ENCODE data around the gene DNASE1. TPM values are rescaled to one million over a fixed set of nuclear protein-coding genes. Genes with fewer than 3 reads are reported as not detected.
"Not testable (repeated sequence)": the region's sequence is repeated elsewhere in the genome, so short reads cannot be mapped to it uniquely, and the experiment has no call there.

DNASE1 gene, protein sequence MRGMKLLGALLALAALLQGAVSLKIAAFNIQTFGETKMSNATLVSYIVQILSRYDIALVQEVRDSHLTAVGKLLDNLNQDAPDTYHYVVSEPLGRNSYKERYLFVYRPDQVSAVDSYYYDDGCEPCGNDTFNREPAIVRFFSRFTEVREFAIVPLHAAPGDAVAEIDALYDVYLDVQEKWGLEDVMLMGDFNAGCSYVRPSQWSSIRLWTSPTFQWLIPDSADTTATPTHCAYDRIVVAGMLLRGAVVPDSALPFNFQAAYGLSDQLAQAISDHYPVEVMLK
- 10 to 100 TPM; 19.0 to 42.8 (median 26.1) TPM for polyA plus RNA-seq (ENCODE audit: insufficient read length in 4 of 4)

DNA sequence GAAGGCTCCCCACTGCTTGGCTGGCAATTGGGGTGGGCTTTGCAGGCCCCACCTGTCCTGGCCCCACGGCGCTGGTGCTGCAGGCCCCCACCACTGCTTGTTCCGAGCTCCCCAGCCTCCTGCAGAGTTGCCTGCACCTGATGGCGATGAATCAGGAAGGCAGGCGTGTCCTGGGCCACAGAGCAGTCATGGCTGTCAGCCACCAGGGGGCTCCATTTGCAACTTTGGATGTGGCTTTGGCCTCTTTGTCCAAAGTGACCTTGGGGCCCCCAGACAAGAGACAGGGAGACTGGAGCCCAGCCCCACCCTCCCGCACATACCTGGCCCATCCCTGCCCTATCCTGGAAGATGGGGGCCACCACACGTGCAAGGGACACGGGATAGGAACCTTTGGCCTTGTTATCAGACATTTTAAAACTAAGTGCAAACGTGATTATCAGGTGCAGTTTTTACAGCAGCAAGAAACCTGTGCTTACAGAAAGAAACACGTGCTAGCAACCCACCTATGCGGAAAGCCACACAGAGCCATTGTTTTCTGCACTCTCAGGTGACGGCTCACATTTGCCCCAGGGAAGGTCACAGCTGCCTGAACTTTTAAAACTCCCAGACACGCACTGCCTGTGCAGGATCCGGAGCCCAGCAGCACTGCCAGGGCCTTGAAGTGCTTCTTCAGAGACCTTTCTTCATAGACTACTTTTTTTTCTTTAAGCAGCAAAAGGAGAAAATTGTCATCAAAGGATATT, at the start of gene DNASE1:
DNASE1 (plus strand) TSS at position 443 of the 743 bp plus-strand sequence. CDS start 683 bp downstream, outside the sequence.
- no peak for DNase-seq (ENCODE audit: low read depth in 4 of 4, low spot score in 3 of 4)

DNA sequence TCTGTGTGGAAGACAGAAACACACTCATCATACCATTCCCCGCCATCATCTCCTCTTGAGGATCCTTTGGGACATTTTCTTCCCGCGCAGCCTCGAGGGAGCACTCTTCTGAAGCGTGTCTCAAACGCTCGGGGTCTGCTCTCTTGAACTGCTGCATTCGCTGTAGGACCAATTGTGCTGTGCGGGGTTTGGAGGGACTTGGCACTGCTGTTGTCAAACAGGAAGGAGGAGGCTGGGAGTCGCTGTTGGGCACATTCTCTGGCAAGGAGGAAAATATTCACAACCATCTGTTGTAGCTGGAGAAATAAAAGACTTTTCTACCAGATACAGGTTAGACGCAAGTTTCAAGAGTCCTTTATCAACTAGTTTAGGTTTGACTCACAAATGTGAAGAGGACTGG, 48.0 kb upstream of the DNASE1 start:
- no peak for DNase-seq (ENCODE audit: low read depth in 4 of 4, low spot score in 3 of 4)

DNA sequence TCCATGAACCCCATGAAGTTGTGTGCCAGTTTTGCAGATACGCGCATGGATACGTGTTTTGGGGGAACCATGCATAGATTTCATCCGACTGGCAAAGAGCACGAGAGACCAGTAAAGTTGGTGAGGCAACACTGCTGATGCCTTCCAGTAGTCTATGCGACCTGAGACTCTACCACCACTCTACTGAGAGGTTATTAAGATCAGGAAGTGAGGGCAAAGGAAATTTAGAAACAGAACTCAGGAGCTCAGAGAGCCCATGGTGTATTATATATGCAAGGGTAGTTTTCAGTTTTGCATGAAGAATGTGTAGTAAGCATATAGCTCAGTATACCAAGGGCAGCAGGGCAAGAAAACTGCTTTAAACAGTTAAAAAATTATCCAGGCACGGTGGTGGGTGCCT, 47.3 kb upstream of the DNASE1 start:
- DNase-seq (ENCODE audit: low read depth in 4 of 4, low spot score in 3 of 4) = no peak

DNA sequence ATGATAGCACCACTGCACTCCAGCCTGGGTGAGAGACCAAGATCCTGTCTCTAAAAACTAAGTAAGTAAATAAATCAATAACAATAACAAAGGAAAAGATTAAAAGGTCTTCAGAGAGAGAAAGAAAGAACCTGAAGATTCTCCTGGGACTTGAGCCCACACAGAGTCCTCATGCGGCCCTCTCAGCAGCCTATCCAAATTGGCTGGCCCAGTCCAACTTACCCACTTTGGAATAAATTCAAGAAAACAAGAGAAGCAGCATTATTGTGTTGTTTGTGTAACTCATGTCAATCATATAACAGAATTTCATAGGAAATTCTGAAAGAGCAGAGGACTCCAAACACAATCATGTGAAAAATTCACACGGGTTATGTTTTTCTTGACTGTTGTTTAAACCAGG, 46.9 kb upstream of the DNASE1 start:
- DNase-seq (ENCODE audit: low read depth in 4 of 4, low spot score in 3 of 4) = no peak

DNA sequence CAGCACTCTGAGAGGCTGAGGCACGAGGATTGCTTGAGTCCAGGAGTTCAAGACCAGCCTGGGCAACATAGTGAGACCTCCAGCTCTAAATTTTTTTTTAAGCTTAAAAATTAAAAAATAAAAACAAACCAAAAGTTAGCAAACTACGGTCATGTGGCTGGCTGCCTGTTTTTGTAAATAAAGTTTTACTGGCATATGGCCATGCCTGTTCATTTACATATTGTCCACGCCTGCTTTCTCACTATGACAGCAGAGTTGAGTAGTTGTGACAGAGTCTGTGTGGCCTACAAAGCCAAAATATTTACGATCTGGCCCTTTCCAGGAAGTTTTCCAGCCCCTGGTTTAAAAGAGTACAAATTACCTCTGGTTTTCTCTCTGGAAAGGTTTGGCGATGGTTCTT, 46.4 kb upstream of the DNASE1 start:
- no peak for DNase-seq (ENCODE audit: low read depth in 4 of 4, low spot score in 3 of 4)

DNA sequence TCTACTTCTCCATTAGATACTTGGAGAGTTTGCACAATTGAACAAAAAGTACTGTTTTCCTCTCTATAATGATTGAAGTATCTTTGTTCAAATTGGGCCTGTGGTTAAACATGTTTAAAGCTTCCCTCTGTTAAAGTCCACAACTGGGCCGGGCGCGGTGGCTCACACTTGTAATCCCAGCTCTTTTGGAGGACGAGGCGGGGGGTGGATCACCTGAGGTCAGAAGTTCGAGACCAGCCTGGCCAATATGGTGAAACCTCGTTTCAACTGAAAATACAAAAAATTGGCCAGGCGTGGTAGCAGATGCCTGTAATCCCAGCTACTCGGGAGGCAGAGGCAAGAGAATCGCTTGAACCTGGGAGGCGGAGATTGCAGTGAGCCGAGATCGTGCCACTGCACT, 45.5 kb upstream of the DNASE1 start:
- not testable (repeated sequence) for DNase-seq (ENCODE audit: low read depth in 4 of 4, low spot score in 3 of 4)

DNA sequence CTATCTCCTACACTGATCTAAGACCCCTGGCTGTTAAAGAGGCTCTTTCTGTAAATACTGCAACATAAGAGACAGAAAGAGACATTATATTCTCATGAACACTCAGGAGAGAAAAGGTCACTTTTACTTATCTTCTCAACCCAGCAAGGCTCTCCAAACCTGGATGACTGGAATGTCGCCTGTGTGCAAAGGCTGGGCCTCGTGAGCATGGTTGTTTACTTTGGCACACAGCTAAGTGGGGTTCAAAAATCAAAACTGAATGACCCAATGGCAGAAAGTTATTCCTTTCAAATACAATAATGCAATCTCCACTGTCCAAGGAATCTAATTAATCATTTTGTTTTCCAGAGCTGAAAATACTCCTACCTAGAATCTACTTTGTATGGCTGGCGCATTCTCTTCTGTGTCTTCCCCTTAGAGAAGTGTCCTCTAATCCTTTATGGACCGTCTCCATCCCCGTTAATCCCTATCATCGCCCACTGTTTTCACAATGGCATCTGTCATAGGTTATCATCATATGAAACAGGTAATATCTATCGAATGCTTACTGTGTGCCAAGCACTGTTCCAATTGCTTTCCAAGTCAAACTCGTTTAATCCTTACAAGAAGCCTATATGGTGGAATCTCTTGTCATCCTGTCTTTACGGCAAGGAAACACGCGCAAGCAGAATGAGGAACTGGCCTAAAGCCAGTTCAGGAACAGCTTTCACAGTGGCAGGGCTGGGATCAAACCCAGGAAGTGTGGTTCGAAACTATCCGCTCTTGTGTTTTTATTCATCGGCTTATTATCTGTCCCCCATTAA, 44.4 kb upstream of the DNASE1 start:
- no peak for DNase-seq (ENCODE audit: low read depth in 4 of 4, low spot score in 3 of 4)

DNA sequence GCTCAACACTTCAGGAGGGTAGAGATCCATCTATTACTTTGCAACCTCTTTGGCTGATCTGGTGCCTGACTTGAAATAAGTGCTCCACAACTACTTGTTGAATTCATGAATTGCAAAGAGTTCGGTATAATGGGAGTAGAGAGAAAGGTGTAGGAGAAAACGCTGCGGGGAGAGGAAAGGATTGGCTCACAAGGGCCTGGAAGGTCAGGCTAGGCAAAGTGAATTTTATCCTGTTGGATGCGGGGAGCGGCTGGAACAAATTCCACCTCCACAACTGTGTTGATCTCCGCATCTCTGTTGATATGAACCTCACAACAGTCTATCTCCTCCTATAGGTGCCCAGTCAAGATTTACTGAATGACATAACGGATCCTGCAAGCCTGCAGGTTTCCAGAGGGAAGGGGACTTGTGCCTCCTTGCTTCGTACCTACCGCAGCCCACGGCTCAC, 43.8 kb upstream of the DNASE1 start:
- no peak for DNase-seq (ENCODE audit: low read depth in 4 of 4, low spot score in 3 of 4)

DNA sequence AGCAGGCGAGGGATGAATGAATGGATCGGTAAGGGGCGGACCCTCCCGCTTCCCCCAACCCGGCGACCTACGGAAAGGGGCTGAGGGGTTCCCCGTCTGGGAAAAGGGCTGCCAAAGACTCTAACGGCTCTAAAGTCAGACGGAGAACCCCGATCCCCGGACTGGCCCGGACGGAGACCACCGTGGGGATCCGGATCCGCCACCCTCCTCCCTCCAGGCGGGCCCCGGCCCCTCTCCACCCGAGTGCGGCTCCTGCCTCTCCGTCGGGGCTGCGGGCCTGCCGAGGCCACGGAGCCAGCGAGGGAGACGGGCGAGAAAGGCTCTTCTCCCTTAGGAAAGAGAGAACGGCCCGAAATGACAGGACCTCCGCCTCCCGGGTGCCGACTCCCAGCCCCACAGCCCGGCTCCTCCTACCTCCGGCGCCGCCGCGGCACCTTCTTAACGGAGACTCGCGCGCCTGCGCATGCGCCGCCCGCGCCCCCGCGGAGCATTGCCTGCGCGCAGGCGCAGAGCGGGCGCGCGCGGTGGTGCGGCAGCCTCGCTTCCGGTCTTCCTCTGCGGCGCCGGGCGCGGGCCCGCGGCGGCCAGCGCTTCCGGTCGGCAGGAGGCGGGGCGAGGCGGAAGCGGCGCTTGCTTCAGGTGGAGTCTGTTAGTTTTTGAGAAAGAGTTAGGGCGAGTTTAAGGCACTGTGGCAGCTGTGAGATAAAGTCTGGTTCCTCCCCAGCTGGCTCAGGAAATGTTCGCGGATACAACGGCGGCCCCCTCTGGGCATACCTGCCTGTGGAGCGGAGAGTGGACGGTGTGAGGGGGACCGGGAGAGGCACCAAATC, 43.1 kb upstream of the DNASE1 start, which contains the start of gene SLX4:
SLX4 (minus strand) TSS at position 461 of the 830 bp plus-strand sequence. CDS start 2,642 bp downstream, outside the sequence.
- DNase-seq (ENCODE audit: low read depth in 4 of 4, low spot score in 3 of 4) = peak; percentile 79 to 95 (median 90)

DNA sequence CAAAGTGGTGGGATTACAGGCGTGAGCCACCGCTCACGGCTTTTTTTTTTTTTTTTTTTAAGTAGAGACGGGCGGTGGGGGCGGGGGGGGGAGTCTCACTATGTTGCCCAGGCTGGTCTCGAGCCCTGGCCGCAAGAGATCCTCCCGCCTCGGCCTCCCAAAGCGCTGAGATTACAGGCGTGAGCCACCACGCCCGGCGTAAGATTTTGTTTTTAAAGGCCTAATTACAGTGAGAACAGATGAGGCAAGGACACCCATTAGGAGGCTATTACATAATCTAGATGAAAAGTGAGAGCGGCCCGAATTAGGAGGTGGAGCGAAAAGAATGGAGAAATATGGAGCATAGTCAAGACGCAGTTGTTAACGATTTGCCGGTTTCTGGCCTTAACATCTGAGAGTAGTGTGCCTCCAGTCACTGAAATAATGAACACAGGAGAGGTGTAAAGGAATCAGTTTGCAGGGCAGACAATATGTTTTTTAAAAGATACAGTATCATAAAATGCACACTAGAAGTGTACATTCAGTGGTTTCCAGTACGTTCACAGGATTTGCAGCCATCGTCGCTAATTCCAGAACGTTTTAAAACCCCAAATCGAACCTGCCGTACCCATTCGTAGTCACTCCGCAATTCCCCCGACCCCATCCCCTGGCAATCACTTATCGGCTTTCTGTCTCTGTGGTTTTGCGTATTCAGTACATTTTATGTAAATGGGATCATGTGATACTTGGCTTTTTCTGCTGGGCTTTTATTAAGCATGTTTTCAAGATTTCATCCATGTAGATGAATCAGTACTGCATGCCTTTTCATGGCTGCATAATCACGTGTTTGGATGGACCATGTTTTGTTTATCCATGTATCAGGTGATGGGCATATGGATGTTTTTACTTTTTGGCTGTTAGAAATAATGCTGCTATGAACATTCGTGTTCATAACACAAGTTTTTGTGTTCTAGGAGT, 41.7 kb upstream of the DNASE1 start:
- DNase-seq (ENCODE audit: low read depth in 4 of 4, low spot score in 3 of 4) = no peak

DNA sequence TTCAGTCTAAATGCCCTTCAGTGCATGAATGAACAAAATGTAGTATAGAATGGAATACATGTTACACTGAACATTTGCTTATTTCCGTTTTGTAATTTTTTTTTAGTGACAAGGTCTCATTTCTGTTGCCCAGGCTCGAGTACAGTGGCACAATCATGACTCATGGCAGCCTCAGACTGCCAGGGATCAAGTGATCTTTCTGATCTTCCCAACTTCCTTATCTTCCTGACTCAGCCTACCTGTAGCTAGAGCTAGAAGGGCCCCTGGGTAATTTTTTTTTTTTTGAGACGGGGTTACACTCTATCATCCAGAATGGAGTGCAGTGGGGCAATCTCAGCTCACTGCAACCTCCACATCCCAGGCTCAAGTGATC, 35.7 kb upstream of the DNASE1 start:
- DNase-seq (ENCODE audit: low read depth in 4 of 4, low spot score in 3 of 4) = no peak

DNA sequence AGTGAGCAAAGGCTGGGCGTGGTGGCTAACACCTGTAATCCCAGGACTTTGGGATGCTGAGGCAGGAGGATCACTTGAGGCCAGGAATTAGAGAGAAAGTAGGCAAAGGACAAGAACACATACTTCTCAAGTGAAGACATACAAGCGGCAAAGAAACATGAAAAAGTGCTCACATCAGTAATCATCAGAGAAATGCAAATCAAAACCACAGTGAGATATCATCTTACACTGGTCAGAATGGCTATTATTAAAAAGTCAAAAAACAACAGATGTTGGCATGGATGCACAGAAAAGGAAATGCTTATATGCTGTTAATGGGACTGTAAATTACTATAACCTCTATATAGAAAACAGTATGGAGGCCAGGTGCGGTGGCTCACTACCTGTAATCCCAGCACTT, 30.8 kb upstream of the DNASE1 start:
- no peak for DNase-seq (ENCODE audit: low read depth in 4 of 4, low spot score in 3 of 4)

DNA sequence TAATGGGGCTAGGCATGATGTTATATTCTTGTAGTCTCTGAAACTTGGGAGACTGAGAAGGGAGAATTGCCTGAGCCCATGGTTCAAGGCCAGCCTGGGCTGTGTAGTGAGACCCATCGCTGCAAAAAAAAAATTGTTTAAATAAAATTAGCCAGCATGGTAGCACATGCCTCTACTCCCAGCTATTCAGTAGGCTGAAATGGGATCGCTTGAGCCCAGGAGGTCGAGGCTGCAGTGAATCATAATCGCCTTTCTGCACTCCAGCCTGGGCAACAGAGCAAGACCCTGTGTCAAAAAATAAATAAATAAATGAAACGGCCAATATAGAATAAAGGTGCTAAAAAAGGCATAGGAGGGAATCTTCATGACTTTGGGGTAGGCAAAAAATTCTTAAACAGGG, 29.2 kb upstream of the DNASE1 start:
- DNase-seq (ENCODE audit: low read depth in 4 of 4, low spot score in 3 of 4) = no peak

DNA sequence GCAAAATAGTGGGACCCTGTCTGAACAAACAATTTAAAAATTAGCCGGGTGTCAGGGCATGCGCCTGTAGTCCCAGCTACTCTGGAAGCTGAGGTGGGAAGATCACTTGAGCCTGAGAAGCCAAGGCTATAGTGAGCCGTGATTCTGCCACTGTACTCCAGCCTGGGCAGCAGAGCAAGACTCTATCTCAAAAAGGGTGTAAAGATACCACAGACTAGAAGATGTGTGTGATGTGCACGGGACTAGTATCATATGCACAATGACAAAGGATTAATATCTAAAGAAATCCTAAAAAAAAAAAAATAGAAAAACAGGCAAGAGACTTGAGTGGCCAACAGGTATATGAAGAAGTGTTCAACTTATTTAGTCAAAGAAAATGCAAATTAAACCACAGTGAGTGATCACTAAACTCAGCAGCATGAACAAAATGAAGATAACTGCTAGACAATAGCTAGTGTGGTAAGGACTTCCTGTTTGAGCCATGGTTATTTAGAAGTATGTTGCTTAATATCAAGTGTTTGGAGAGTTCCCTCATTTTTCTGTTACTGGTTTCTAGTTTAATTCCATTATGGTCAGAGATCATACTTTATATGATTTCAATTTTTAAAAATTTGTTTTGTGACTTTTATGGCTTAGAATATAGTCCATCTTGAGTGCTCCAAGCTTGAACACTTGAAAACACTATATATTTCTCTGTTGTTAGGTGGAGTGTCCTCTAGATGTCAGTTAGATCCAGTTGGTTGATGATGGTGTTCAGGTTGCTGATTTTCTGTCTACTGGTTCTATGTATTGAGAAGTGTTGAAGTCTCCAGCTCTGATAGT, 28.4 kb upstream of the DNASE1 start:
- DNase-seq (ENCODE audit: low read depth in 4 of 4, low spot score in 3 of 4) = no peak

DNA sequence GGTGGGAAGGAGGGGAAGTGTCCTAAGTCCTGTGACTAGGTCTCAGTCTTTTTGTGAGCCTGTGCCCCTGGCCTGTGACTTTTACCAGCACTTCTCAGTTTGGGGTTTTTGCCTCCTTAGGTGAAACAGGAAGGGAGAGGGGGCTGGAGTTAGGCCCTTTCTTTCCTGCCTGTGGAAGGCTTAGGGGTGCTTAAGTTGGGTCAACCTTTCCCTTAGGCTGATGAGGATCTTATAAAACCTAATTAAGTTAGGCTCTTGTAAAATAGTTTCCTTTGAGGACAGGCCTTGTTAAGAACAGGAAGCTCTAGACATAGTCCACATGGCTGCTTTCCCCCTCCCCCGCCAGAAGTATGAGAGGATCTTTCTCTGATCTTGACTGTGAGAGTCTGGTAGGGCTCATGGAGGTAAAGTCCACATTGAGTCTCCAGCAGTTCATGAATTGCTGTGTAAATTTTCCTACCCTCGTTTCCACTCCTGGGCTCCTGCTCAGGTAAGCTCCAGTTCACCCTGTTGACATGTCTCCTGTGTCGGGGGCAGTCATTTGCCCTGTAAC, 17.0 kb upstream of the DNASE1 start:
- DNase-seq (ENCODE audit: low read depth in 4 of 4, low spot score in 3 of 4) = no peak

DNA sequence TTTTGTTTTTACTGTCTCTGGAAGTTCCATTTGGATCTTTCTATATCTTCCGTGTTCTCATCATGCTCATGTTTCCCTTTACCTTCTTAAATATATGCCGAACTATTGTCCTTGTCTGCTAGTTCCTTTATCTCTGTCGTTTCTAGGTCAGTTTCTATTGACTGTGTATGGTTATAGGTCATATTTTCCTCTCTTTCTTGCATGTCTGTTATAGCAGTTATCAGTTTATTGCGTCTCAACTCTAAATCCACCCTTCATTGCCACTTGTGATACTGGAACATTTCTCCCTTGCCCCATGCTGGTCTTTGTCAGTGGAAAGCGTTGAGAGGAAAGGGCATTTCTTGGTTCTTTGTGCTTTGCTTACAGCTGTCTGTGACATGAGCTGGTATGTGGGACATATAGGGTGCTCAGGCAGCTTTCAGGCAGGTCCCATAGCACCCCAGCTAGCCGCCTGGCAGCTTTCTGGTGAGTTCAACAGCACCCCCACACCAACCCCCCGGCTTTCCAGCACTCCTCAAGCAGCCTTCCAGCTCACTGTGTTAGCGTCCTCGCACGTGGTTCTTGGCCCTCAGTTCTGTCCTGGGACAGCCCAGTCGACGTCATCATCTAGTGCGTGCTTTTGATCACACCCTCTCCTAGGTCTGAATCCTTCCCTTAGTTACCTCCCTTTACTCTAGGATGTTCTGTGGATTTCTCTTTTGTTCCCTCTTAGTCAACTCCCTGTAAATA, 15.4 kb upstream of the DNASE1 start:
- DNase-seq (ENCODE audit: low read depth in 4 of 4, low spot score in 3 of 4) = no peak

DNA sequence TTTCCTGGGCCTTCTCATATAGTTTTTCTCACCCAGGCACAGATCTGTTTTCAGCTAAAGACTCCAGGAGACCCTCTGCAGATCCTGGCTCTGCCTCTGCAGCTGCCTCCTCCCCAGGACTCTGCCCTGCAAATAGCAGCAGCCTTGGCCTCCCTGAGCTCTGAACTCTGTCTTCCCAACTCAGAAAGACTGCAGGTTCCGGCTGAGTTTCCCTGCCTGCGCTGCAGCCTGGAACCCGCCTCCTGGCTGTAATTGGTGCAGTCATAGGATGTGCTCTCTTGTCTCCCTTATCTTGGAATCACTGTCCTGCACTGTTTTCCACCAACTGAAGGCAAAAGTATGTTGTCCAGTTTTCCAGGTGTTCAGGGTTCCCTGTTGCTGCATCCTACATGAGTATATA, 14.3 kb upstream of the DNASE1 start:
- DNase-seq (ENCODE audit: low read depth in 4 of 4, low spot score in 3 of 4) = no peak

Data from left renal pelvis (tissue), 4 donors.